ENCODE measurements around the gene TMEM69.
"Not testable (repeated sequence)": the region's sequence is repeated elsewhere in the genome, so short reads cannot be mapped to it uniquely, and the experiment has no call there.

TMEM69 gene

GRCh38 chr1:45678489-45678888 lies 9.5 kb upstream of the TMEM69 start:
- DNase-seq (ENCODE audit: low spot score) = no peak

- no peak for DNase-seq (ENCODE audit: low spot score)
Observed at GRCh38 chr1:45679123-45679522, 8.9 kb upstream of the TMEM69 start.

DNA sequence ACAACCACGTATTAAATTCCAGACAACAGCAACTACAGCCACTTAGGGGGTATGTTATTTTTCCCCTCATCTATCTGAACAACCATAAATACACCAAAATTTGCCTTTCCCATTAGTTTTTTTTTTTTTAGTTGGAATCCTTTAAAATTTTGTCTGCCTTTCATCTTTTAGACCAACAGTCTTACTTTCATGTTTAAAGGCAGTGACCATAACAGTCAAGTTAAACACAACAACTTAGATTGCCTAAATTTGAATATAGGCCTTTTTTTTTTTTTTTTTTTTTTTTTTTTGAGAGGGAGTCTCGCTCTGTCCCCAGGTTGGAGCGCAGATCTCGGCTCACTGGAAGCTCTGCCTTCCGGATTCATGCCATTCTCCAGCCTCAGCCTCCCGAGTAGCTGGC lies 5.0 kb upstream of the TMEM69 start:
- no peak for DNase-seq (ENCODE audit: low spot score)

GRCh38 chr1:45684402-45684801 lies 3.6 kb upstream of the TMEM69 start:
- no peak for DNase-seq (ENCODE audit: low spot score)

GRCh38 chr1:45685308-45686014 lies 2.5 kb upstream of the TMEM69 start:
- peak; percentile 12 for DNase-seq (ENCODE audit: low spot score)

DNA sequence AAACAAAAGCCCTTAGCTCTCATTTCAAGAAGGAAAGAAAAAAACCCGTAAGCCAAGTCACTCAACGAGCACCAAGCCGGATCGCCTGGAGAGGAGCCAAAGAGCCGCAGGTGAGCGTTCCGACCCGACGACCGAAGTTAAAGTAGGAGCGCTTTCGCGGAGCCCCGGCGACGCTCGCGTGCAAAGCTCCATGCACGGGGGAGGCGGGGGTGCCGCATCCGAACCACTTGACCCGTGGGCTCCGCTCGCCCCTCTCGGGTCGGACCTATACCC lies 2.0 kb upstream of the TMEM69 start:
- peak; percentile 56 for DNase-seq (ENCODE audit: low spot score)

GRCh38 chr1:45686288-45687013 lies 1.5 kb upstream of the TMEM69 start, which contains the start of gene GPBP1L1:
GPBP1L1 (minus strand) TSS chr1:45686533; CDS start chr1:45659087, 27,446 bp downstream.
- DNase-seq (ENCODE audit: low spot score) = peak; percentile 97

DNA sequence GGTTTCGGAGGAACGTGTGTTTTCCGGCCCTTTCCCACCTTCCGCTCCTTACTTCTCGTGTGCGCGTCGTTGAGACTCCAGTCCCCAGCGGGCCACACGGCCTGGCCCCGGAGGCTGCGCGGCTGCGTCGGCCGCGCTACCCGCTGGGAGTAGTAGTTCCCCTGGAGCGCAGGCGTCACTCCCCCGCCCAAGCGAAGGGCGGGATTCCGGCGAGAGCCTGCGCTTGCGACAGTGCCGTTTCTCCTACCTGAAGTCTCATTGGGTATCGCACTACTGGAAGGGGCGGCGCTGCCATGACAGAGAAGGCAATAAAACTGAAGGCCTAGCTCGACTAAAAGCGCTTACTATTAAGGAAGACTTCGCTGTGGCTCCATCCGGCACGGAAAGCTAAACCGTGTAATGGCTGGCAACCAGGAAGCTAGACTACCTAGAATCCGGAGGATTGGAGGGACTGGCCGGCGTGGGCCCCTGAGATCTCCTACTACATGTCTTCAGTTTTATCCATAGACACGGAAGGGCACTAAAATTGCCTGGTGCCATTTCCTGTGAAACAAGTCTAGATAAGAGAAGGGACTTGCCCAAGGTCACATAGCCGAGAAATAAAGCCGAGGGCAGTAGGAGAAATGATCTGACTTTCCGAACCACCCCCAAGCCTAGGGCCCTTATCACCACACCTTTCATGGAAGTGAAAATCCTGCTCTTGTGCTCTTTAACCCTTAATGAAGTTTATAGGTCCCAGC lies 797 bp upstream of the TMEM69 start:
- peak; percentile 98 for DNase-seq (ENCODE audit: low spot score)

- not testable (repeated sequence) for DNase-seq (ENCODE audit: low spot score)
Observed at GRCh38 chr1:45693811-45694210, 5.8 kb downstream of the TMEM69 start.

DNA sequence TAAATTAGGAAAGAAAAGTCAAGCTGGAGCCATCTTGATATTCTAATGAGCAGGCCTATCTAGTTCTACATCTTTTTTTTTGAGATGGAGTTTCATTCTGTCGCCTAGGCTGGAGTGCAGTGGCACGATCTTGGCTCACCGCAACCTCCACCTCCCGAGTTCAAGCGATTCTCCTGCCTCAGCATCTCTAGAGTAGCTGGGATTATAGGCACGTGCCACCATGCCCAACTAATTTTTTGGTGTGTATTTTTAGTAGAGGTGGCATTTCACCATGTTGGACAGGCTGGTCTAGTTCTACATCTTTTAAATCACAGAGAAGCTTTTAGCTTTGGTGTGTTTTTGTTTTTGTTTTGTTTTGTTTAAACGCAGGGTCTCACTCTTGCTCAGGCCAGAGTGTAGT lies 6.8 kb downstream of the TMEM69 start:
- no peak for DNase-seq (ENCODE audit: low spot score)

DNA sequence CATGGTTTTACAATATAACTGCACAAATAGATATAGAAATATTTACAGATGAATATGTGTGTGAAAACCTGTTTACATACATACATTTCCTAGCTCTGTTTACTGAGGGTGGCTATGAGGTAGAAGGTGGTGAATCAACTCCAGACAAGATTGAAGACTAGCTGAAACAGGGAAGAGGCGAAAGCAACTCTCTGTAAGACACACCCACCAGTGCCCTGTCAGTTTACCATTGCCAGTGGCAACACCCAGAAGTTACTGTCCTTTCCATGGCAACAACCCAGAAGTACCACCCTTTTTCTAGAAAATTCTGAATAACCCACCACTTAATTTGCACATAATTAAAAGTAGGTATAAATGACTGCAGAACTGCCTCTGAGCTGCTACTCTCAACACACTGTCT lies 16.7 kb downstream of the TMEM69 start:
- DNase-seq (ENCODE audit: low spot score) = no peak

DNA sequence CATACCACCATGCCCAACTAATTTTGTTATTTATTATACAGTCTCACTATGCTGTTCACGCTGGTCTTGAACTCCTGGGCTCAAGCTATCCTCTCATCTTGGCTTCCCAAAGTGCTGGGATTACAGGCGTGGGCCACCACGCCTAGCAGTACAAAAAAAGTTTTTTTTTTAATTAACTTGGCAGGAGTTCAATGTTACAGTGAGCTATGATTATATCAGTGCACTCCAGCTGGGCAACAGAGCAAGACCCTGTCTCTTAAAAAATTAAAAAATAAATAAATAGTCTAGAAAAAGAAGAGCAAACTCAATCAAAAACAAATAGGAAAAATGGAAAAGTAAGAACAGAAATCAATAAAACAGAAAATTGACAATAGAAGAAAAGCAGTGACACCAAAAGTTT lies 25.7 kb downstream of the TMEM69 start:
- DNase-seq (ENCODE audit: low spot score) = no peak

DNA sequence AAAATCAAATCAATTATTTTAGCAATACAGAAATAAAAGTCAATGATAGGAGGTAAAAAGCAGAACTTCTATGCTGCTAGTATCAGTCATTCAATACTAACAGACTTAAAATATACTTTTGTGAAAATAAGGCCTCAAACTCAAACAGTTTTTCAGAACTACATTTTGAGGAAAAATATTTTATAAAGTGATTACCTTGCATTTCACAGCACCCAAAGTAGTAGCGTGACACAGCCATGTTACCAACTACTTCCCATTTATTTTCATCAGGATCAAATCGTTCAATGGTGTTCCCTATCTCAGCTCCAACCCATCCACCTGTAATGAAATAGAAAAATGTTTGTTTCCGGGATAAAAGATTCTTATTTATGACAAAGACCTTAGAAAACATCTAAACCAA lies 28.7 kb downstream of the TMEM69 start:
- DNase-seq (ENCODE audit: low spot score) = no peak

- DNase-seq (ENCODE audit: low spot score) = not testable (repeated sequence)
Observed at GRCh38 chr1:45717386-45717785, 29.4 kb downstream of the TMEM69 start.

GRCh38 chr1:45718289-45718688 lies 30.3 kb downstream of the TMEM69 start:
- DNase-seq (ENCODE audit: low spot score) = no peak

DNA sequence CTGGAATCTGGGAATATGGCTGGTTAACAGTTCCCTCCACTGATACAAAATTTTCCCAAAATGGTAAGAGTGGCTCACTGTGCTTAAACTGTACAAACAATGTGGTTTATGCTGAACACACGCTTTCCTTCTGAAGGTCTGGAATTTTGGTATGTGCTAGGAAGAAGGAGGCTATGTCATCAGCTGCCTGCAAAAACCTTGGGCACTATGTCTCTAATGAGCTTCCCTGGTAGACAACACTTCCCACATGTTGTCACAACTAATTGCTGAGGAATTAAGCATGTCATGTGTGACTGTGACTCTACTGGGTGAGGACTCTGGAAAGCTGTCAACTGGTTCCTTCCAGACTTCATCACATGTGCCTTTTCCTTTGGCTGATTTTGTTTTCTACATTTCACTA lies 33.2 kb downstream of the TMEM69 start:
- no peak for DNase-seq (ENCODE audit: low spot score)

DNA sequence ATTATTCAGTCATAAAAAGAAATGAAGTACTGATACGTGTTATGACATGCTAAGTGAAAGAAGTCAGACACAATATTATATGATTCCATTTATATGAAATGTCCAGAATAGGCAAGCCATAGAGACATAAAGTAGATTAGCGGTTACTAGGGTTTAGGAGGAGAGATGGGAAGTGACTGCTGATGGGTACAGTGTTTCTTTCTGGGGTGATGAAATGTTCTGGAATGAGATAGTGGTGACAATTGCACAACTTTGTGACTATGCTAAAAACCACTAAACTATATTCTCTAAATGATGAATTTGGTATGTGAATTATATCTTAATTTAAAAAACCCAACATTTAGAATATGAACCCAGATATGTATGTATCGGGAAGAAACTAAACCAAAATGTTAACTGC lies 34.8 kb downstream of the TMEM69 start:
- no peak for DNase-seq (ENCODE audit: low spot score)

DNA sequence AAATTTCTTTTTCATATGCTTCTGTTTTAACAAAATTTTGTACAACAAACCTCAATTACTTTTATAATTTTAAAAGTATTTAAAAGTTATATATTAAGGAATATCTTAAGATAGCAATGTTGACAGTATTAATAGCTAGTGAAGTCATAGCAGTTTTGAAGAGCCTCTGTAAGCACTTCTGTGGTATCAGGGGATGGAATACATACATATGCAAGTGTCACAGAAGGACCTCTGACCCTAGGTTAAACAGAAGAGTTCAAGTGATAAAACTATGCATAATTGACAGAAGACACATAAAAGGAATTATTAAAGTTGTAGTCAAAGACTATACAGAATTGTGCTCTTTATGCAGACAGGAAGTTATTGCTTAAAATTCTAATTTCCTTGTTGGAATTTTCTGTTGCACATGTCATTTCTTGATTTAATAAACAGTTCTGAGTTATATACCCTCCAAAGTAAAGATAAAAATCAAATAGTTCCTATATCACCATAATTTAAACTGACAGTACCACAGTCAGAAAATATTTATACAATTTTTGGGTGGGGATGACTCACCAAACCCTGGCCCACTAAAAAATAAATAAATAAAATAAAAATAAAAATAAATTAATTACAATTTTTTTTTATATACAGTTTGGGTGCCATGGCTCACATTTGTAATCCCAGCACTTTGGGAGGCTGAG lies 35.4 kb downstream of the TMEM69 start:
- no peak for DNase-seq (ENCODE audit: low spot score)

- not testable (repeated sequence) for DNase-seq (ENCODE audit: low spot score)
Observed at GRCh38 chr1:45726007-45726406, 38.0 kb downstream of the TMEM69 start.

GRCh38 chr1:45730075-45730779 lies 42.2 kb downstream of the TMEM69 start:
- no peak for DNase-seq (ENCODE audit: low spot score)

- DNase-seq (ENCODE audit: low spot score) = no peak
Observed at GRCh38 chr1:45730780-45731319, 42.9 kb downstream of the TMEM69 start.

DNA sequence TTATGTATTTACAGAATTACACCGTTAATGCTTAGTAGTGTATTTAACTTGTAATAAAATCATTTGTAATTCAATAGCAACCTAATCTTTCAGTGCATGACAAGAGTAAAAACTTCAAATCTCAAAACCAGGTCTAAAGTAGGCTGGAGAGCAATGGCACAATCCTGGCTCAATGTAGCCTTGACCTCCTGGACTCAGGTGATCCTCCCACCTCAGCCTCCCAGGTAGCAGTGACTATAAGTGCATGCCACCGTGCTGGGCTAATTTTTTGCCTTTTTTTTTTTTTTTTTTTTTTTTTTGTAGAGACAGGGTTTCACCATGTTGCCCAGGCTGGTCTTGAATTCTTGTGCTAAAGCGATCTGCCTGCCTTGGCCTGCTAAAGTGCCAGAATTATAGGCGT lies 51.2 kb downstream of the TMEM69 start:
- DNase-seq (ENCODE audit: low spot score) = no peak

Measured in CD4-positive, alpha-beta T cell treated with Interleukin-2 at 100 ng/mL for 4 hours (primary cell).